Measurements from ENCODE around the gene NHLRC3.
"Not testable (repeated sequence)": the region's sequence is repeated elsewhere in the genome, so short reads cannot be mapped to it uniquely, and the experiment has no call there.

Gene NHLRC3

DNA sequence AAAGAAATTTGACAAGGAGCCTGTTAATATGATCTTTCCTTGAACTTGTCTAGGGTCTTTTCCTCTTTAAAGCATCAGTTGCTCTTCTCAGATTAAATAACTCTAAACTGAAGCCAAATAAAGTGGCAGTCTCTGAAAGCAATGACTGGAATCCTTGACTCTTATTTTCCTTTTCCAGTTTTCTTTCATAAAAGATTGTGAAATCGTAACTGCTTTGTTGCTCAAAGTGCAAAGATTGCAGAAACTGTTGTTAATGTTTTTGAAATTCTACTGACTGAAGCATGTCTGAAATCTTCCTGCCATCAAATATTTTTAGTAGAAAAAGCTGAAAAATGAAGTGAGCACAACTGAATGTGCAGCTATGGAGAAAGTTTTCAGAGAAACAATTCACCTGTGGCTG, 1.9 kb downstream of the NHLRC3 start:
- no peak for DNase-seq (ENCODE audit: extremely low read depth in 1 of 2, low read depth in 1 of 2)

DNA sequence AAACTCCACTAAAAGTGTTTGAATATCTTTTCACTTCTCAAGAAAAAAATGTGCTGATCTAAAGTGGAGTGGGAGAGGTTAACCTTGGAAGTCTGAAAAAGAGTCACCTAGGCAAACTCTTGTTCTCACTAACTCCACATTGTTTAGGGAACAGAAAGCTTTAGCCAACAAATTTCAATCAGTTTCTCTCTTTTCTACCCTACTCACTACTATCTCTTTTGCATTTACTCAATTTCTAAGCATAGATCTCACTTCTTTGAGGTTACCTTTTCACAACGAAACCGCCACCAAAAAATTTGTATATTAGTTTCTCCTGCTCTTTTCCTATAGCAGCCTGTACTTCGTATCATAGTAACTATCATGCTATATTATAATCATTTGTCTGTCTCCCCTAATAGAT, 6.3 kb downstream of the NHLRC3 start:
- DNase-seq (ENCODE audit: extremely low read depth in 1 of 2, low read depth in 1 of 2) = no peak

DNA sequence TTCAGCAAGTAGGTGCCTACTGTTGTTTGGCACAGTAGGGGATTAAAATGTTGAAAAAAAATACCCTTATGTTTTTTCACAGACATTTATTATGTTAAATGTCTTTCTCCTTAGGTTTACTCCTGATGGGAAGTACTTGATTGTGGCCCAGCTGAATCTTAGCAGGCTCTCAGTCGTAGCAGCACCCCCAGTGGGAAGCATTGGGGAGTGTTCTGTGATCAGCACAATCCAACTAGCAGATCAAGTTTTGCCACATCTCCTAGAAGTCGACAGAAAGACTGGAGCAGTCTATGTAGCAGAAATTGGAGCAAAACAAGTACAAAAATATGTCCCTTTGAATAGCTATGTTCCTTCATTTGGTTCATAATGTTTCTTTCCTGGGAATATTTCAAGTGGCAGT, 9.3 kb downstream of the NHLRC3 start:
- DNase-seq (ENCODE audit: extremely low read depth in 1 of 2, low read depth in 1 of 2) = no peak

DNA sequence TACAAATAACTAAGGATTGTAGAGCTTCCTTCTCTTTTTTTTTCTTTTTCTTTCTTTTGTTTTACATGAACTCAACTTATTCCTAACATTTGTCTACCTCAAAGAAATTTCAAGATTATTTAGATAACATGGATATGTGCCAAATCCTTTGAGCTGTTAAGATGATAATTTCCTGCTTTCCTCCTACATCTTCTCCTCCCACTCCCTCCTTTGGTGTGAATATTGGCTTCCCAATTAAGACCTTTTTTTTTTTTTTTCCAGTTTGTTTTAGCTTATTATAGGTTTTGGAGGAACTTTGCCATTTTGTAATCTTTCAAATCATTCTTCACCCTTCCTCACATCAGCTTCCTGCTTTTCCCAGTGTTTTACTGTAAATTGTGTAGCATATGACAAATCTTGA, 10.6 kb downstream of the NHLRC3 start:
- DNase-seq (ENCODE audit: extremely low read depth in 1 of 2, low read depth in 1 of 2) = no peak

DNA sequence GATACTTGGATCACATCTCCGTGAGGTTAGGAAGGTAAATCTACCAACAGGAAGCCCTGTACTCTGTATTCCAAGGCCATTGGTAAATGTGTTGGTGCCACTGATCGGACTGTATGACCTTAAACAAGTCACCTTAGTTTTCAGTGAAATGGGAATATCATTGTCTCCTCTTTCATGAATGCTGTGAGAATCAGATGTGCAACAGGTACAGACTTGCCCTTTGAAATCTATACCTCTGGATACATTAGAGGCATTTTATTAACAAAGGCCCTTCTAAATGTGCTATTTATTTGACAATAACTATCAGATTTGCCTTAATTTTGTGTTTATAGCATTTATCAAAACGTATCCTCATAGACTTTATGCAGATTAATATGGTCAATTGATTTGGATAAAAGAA, 11.0 kb downstream of the NHLRC3 start:
- no peak for DNase-seq (ENCODE audit: extremely low read depth in 1 of 2, low read depth in 1 of 2)

DNA sequence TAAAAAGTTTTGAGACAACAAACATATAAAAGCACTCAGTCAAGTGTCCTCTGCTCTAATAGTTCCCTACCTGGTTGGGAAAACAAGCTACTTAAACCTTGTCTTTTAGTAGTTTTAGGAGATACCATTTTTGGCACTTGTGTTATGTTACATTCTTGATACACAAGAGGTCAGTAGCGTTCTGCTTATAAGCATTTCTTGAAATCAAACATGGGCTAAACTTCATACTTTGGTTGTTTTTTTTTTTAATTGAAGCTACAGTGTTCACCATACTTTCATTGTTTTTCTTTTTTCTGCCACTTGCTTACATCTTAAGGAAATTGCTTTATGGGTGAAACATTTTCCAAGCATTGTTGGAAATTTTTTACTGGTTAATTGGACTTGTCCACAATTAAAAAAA, 12.9 kb downstream of the NHLRC3 start:
- no peak for DNase-seq (ENCODE audit: extremely low read depth in 1 of 2, low read depth in 1 of 2)

DNA sequence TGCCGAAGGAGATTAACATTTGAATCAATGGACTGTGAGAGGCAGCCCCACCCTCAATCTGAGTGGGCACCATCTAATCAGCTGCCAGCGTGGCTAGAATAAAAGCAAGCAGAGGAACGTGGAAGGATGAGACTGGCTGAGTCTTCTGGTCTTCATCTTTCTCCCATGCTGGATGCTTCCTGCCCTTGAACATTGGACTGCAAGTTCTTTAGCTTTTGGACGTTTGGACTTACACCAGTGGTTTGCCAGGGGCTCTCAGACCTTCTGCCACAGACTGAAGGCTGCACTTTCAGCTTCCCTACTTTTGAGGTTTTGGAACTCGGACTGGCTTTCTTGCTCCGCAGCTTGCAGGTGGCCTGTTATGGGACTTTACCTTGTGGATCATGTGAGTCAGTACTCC, 14.7 kb downstream of the NHLRC3 start:
- no peak for DNase-seq (ENCODE audit: extremely low read depth in 1 of 2, low read depth in 1 of 2)

DNA sequence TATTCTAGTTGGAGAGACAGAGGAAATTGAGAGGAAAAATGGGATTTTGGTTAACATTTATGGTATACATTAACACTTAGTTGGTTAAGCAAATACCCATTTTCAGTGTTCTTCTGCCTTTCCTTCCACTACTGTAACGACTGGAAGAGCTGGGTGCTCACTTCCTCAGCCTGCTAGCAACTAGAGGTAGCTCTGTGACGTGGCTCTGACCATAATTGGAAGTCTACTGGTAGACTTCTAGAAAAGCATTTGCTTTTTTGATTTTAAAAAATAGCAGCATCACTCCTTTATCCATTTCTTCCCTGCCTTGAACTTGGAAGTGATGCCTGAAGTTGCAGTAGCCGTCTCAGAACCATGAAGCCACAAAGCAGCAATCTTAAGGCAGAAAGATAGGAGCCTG, 15.9 kb downstream of the NHLRC3 start:
- DNase-seq (ENCODE audit: extremely low read depth in 1 of 2, low read depth in 1 of 2) = no peak

DNA sequence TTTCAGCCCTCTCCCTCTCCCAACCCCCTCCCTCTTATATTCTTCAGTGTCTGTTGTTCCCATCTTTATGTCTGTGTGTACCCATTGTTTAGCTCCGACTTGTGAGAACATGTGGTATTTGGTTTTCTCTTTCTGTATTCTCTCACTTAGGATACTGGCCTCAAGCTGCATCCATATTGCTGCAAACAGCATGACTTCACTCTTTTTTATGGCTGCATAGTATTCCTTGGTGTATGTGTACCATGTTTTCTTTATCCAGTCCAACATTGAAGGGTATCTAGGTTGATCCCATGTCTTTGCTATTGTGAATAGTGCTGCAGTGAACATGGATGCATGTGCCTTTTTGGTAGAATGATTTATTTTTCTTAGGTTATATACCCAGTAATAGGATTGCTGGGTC, 17.8 kb downstream of the NHLRC3 start:
- no peak for DNase-seq (ENCODE audit: extremely low read depth in 1 of 2, low read depth in 1 of 2)

DNA sequence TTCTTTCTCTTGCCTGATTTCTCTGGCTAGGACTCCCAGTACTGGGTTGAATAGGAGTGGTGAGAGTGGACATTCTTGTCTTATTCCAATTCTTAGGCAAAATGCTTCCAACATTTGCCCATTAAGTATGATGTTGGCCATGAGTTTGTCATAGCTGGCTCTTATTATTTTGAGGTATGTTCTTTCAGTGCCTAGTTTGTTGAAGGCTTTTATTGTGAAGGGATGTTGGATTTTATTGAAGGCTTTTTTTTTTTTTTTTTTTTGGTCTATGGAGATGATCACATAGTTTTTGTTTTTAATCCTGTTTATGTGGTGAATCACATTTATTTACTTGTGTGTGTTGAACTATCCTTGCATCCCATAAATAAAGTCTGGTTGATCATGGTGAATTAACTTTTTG, 19.8 kb downstream of the NHLRC3 start:
- no peak for DNase-seq (ENCODE audit: extremely low read depth in 1 of 2, low read depth in 1 of 2)

DNA sequence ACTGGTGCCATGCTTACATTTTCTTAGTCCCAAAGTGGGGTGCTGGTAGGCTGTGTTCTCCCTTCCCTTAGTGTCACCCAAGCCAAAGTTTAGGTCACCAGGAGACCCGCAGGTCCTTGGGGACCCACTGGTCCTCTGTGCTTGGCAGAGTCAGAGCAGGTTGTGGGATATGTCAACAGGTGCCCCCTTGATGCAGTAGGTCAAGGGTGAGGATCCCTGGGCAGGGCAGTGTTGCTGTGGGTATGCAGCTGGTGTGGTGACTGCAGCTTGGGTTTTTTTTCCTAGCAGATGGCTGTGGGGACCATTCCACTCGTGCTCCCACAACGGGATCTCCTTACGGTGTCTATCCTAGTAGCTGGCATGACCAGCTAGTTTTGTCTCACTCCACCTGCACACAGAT, 23.7 kb downstream of the NHLRC3 start:
- no peak for DNase-seq (ENCODE audit: extremely low read depth in 1 of 2, low read depth in 1 of 2)

DNA sequence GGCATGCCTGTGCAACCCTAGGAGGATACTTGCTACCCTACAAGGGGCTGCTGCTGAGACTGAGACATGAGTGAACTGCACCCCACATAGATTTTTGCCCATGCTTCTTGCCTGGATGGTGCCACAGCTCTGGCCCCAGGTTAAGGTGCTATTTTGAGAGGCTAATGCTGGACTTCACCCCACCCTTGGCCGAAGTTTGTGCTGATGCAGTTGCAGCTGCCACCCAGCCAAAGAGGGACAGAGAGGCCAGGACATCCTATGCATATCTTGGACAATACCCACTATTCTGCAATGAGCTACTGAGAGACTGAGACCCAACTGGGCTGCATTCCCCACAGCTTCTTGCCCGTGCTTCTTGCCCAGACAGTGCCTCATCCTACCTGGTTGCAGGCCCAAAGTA, 34.6 kb downstream of the NHLRC3 start:
- DNase-seq (ENCODE audit: extremely low read depth in 1 of 2, low read depth in 1 of 2) = no peak

DNA sequence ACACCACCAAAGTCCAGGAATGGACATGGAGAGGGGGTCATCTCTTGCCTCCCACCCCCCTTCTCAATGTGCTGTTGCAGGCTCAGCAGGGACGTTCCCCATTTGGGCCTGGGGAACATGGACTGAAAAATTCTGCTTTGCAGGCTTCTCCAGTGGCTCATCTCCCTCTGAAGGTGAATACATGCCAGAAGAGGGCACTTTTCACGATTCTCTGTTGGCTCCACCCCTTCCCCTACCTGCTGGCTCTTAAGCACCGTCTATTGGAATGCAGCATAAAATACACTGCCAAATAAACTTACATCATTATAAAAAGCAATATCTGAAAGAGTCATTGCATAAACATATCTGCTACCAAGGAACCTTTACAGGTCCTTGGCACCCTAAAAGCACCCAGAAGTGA, 35.7 kb downstream of the NHLRC3 start:
- no peak for DNase-seq (ENCODE audit: extremely low read depth in 1 of 2, low read depth in 1 of 2)

DNA sequence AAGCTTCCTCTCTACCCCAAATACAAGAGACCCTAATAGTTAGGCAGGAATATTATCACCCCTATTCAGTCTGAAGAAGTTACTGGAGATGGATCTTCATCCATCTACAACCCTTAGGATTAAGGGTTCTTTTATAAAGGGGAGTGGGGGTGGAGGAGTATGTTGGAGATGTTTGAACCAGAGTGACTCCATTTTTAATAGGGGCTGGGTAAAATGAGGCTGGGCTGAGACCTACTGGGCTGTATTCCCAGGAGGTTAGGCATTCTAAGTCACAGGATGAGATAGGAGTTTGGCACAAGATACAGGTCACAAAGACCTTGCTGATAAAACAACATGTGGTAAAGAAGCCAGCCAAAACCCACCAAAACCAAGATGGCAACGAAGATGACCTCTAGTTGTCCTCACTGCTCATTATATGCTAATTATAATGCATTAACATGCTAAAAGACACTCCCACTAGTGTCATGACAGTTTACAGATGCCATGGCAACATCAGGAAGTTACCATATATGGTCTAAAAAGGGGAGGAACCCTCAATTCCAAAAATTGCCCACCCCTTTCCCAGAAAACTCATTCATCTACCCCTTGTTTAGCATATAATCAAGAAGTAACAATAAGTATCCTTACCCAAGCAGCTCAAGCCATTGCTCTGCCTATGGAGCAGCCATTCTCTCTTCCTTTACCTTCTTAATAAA, 48.1 kb downstream of the NHLRC3 start:
- not testable (repeated sequence) for DNase-seq (ENCODE audit: extremely low read depth in 1 of 2, low read depth in 1 of 2)

DNA sequence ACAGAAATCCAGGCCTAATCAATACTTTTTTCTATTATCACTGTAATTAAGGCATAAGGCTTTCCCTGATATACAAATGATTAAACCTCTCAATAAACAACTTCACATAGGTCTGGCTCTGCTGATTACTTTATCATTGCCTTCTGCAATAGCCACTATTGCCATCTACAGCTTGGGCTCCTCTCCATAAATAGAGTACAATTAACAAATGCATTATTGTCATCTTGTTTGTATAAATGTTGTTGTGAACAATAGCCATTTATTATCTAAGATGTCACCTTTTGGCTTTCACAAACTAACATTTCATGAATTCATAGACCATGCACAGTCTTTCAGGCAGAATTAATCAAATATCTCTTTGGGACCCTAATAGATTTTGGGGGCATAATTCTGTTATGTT, 53.3 kb downstream of the NHLRC3 start:
- no peak for DNase-seq (ENCODE audit: extremely low read depth in 1 of 2, low read depth in 1 of 2)

DNA sequence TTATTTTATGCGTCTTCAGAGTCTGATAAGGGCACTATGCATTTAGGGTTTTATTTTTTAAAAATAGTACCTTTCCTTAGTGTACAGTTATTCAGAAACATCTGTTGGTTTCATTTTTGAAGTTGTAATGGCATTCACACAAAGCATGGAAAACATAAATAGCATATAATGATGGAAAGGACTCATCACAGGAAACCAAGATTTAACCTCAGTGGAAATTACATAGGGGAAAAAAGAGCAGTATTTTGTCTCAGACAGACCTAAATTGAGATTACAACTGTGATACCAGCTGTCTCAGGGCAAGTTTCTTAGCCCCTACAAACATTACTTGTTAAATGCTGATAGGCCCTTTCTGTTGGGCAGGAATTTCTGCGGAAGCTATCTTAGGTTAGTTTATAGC, 57.2 kb downstream of the NHLRC3 start:
- no peak for DNase-seq (ENCODE audit: extremely low read depth in 1 of 2, low read depth in 1 of 2)

DNA sequence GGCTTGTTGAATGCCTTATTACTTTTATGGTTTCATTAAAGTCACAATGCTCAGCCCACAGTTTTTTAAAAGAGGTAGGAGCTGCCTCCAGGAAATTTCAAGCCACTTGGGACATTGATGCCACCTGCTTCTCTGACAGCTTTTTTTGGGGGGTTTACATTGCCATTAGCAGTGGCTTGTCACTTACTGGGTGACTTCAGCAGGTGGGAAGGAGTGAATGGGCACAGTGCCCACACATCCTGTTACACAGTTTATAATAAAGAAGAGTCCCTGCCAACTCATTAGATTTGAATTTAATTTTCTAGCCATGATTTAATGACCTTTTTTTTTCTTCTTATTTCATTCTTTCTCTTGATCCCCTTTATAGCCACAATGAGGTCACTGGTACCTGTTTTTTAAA, 61.0 kb downstream of the NHLRC3 start:
- DNase-seq (ENCODE audit: extremely low read depth in 1 of 2, low read depth in 1 of 2) = no peak

Data from activated CD8-positive, alpha-beta memory T cell treated with anti-CD3 and anti-CD28 coated beads for 1 hour (primary cell).